ENCODE data around the gene PADI4. TPM values are rescaled to one million over a fixed set of nuclear protein-coding genes. Genes with fewer than 3 reads are reported as not detected.

The PADI4 gene
- total and polyA plus RNA-seq, 2 experiments from 2014 or later, result 0.45 to 0.52 TPM

DNA sequence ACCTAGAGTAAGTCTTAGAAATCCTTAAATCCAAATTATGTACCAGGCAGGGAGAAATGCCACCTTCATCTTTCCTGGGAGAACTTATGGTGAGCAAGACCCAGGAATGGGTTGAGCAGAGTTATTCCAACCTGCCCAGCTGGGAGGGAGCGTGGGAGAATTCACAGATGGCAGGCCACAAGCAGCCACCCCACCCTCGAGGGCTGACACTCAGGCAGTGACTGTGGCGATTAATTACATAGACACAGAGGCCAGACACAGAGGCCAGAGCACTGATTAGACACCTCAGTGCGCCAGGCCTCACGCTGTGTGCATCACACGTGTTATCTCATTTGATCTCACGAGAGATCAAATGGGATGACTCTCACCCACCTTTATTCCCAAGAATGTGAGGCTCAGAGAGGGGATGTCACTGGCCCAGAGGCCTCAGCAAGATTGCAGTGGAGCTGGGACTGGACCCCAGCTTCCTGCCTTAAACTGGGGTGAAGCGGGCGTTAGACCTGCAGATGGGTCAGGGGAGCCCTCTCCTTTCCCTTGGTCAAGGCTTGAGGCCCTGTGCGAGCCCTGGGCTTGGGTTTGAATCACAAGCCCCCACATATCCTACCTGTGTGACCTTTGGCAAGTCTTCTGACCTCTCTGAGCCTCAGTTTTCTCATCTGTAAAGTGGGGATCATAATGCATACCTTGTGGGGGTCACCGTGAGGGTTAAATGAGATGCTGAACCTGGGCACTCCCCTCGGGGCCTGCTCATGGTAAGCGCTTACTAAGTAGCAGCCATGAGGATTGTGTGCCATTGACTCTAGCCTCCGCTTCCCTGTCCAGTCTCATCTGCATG is 28.8 kb upstream of the PADI4 start:
- H3K9me3 Mint-ChIP-seq, result no peaks in the 10 kb centered on the region
- Histone ChIP-seq H3K9me2 (ENCODE audit: insufficient read depth) (no peaks in the 10 kb centered on the region), H3K4me3 (no peak overlapping the region), H3K27ac (ENCODE audit: low read depth) (no peak overlapping the region), H3K79me2 (replicated peaks; ENCODE audit: insufficient read depth) (no peaks in the 10 kb centered on the region), H3K4me2 (no peak overlapping the region), H3F3A (replicated peaks; ENCODE audit: low read depth) (no peaks in the 10 kb centered on the region), H3K36me3 (ENCODE audit: insufficient read depth) (no peaks in the 10 kb centered on the region), H2AFZ (no peak overlapping the region), H3K27me3 (ENCODE audit: insufficient read depth) (no peaks in the 10 kb centered on the region), H3K4me1 (ENCODE audit: insufficient read depth) (no peaks in the 10 kb centered on the region), H4K20me1 (replicated peaks; ENCODE audit: insufficient read depth) (no peaks in the 10 kb centered on the region; the same call in 1 of the 2 replicates)
- ATAC-seq (no peak), DNase-seq (ENCODE audit: low spot score) (no peak)
- no peak overlapping the region for H3K4me3 Mint-ChIP-seq
- no peak overlapping the region for H3K27ac Mint-ChIP-seq
- no peaks in the 10 kb centered on the region for H3K4me1 Mint-ChIP-seq
- peaks cover 8% of the 10 kb centered on the region for H3K27me3 Mint-ChIP-seq (ENCODE audit: insufficient read depth, low read depth, poor library complexity)
- no peaks in the 10 kb centered on the region for H3K36me3 Mint-ChIP-seq (ENCODE audit: low read depth)
- TF ChIP-seq STAT1 (IDR thresholded peaks at IDR 0.05; ENCODE audit: unreplicated experiment) (no peak), JUNB (IDR thresholded peaks at IDR 0.05; ENCODE audit: unreplicated experiment) (no peak), POLR2AphosphoS5 (IDR thresholded peaks at IDR 0.05; ENCODE audit: low read depth) (no peak), EZH2 (IDR thresholded peaks at IDR 0.05; ENCODE audit: low read depth, unreplicated experiment) (no peak), REST (IDR thresholded peaks at IDR 0.05; ENCODE audit: unreplicated experiment) (no peak), ZNF462 (CRISPR knock-in tag; IDR thresholded peaks at IDR 0.05) (no peak), EZH2phosphoT487 (IDR thresholded peaks at IDR 0.05; ENCODE audit: unreplicated experiment) (no peak), CREB1 (CRISPR knock-in tag; IDR thresholded peaks at IDR 0.05; ENCODE audit: low read depth) (no peak), ZNF331 (CRISPR knock-in tag; IDR thresholded peaks at IDR 0.05; ENCODE audit: low read depth) (no peak), ETS1 (IDR thresholded peaks at IDR 0.05) (no peak), NANOG (IDR thresholded peaks at IDR 0.05; ENCODE audit: borderline replicate concordance) (no peak), ZNF114 (CRISPR knock-in tag; IDR thresholded peaks at IDR 0.05) (no peak)
- TF ChIP-seq, protein P1, sequence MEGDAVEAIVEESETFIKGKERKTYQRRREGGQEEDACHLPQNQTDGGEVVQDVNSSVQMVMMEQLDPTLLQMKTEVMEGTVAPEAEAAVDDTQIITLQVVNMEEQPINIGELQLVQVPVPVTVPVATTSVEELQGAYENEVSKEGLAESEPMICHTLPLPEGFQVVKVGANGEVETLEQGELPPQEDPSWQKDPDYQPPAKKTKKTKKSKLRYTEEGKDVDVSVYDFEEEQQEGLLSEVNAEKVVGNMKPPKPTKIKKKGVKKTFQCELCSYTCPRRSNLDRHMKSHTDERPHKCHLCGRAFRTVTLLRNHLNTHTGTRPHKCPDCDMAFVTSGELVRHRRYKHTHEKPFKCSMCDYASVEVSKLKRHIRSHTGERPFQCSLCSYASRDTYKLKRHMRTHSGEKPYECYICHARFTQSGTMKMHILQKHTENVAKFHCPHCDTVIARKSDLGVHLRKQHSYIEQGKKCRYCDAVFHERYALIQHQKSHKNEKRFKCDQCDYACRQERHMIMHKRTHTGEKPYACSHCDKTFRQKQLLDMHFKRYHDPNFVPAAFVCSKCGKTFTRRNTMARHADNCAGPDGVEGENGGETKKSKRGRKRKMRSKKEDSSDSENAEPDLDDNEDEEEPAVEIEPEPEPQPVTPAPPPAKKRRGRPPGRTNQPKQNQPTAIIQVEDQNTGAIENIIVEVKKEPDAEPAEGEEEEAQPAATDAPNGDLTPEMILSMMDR (conservative IDR thresholded peaks at IDR 0.05; ENCODE audit: low read depth in 2 of 2), result no peak

All from GM23338 (cell line).